Stimulated activated CD8-positive, alpha-beta memory T cell treated with anti-CD3 and anti-CD28 coated beads, Interleukin-7, amount 100 ng/mL, for 48 hours (primary cell): ENCODE measurements around the gene C6orf136.
"Not testable (repeated sequence)": the region's sequence is repeated elsewhere in the genome, so short reads cannot be mapped to it uniquely, and the experiment has no call there.

Experiments used
- DNase-seq, 2 donors: peaks; one replicate each; pipeline ENCODE4 v3.0.0-alpha.2; 2020; ENCODE audit warnings: low read depth in 1 of 2; ENCODE audit errors: extremely low read depth in 1 of 2

Gene C6orf136

DNA sequence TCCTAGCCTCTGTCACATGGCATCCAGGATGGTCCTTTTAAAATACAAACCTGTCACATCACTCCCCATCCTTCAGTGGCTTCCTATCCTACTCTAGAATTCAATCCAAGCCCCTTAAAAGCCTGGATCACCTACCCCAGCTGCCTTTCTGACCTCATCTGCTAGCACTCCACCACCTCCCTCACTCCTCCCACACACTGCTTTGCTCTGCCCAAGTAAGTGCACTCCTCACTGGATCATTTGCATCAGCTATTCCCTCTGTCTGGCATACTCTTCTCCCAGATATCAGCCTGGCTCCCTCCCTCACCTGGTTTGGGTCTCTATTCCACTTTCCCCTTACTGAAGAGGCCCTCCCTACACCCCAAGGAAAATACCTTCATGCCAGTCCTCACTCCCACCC is 10.5 kb downstream of the C6orf136 start:
- DNase-seq: no peak

DNA sequence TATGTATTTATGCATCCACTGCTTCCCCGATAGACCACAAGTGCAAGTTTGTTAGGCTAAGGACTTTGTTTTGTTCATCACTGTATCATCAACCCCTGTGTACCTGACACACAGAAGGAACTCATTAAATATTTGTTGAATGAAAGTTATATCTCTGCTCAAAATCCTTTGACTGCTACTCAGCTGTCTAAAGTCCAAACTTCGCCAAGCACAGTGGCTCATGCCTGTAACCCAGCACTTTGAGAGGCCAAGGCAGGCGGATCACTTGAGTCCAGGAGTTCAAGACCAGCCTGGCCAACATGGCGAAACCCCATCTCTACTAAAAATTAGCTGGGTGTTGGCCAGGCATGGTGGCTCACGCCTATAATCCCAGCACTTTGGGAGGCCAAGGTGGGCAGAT is 11.0 kb downstream of the C6orf136 start:
- DNase-seq: not testable (repeated sequence)

DNA sequence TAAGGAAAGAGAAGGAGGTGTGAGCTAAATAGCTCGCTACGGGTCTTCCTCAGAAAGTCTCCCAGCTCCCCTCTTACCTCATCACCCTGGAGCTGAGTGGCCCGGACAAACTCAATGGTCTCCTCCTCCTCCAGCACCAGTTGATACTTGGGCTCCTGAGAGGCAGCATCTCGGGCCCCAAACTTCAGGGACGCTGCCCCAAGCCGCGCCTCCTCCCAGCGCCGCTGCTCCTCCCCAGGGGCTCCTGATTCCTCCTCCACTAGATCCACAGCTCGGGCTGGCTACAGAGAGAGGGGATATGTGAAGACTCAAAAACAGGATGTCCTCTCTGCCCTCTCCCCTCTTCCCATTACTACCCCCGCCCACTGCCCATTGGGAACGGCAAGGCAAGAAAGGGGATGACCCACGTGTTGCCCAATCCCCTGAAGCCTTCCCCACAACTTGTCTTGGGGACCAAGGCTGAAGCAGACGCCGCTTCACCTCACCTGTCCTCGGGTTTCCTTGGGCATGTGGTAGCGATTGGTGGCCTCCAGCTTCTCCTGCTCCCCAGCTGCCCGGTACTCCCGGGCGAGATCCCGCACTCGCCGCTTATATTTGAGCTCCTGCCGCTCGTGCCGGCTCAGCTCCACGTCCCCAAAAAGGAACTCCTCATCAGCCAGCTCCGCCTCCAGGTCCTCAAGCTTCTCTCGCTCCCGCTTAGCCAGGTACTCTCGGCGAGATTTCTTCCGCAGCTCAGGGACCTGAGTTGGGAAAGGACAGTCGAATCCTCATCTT is 18.2 kb downstream of the C6orf136 start:
- no peak for DNase-seq

- DNase-seq: peak in 1 of 2 donors; percentile 72
Measured at GRCh38 chr6:30666300-30666699, 19.4 kb downstream of the C6orf136 start.

DNA sequence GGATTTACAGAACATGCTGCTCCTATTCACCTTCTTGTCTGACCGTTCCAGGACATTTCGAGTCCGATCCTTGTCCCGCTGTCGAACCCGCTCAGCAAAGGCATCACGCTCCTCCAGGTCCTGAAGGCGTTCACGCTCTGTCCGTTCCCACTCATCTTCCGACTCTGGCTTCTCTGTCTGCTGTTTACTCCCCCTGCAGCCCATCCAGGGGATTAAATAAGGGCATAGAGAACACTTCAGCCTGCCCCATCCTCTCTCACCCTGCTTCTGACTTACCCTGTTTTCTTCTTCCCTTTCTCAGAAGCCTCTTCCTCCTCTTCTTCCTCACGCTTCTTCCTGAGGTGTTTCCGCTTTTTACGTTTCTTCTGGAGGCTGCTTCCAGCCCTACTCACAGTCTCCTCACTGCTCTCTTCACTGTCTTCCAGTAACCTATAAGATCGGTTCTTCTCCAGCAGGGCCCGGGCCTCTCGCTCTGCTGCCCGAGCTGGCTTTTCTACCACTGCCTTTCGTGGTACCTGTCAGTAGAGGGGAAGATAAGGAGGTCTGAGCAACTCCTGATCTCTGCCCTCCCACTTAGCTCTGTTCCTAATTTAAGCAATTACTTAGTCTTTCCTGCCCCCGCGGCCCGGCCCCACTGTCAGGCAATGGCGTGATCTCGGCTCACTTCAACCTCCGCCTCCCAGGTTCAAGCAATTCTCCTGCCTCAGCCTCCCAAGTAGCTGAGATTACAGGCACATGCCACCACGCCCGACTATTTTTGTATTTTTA is 24.0 kb downstream of the C6orf136 start:
- DNase-seq: no peak

DNA sequence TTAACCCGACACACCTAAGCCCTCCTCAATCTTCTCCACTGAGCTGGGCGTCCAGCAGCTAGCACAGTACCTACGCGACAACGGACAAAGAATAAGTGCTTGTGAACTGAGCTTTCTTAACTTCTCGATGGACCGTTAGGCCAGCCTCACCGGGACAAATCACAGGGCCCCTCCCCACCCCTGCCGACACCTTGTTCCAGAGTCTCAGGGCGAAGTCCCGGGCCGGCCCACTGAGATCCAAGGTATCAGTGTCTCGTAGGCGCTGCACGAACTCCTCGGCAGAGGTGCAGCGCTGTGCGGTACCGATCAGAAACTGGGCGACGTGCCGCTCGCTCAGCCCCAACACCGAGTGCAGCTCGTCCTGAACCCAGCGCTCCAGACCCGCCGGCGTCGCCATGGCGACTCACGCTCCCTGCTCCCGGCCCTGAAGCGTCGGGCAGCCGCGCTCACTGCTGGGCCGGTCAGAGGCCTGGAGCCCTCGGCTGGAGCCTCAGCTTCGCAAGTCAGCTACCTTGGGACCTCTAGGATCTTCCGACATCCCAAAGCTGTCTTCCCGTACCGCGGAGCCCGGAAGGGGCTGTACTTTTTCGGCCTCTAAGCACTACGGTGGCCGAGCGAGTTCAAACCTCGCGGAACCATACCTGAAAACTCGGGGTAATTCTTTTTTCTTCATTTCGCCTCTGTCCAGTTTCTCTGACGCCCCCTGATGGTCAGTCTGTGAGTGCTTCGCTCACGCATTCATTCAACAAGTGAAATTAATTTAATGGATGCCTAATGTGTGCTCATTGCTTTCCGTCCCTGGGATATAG is 25.7 kb downstream of the C6orf136 start, which contains the start of gene DHX16:
Gene DHX16, minus strand, starts transcription at position 562 of the 809 bp plus-strand sequence. Its CDS starts 165 bp downstream, at position 397.
- peak; percentile 77 to 89 for DNase-seq

- DNase-seq: no peak
Measured at GRCh38 chr6:30676660-30677285, 29.8 kb downstream of the C6orf136 start.

DNA sequence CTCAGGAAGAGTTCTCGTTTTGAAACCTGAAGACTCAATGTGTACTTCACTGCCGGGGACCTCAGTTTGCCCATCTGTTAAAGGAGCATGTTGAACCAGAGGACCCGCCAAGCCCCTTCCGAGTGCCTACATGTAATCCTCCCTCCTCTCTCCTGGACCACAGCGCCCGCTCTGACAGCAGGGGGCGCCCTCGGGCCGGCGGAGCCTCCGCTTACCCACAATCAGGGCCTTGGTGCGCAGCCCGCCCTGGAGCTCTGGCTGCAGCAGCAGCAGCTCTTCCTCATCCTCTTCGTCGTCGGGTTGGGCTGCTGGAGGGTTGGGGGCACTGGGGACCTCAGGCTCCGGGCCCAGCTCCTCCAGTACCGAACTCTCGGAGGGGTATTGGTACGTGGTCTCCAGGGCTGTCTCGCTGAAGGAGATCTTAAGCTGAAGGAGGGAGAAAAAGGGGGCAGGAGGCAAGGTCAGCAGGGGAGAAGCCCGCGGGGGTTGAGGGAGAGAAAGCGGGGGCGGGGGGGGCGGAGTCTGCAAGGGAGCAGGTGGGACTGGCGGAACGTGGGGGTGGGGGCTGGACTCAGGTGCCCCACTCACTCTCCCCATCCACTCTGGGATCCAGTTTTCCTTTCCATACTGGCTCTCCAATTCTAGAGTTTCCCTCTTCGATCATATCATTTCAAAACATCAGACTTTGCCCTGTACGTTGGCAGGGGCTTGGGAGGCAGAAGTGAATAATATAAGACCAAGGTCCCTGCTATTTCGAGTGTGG is 32.2 kb downstream of the C6orf136 start:
- peak; percentile 78 to 85 for DNase-seq

GRCh38 chr6:30679765-30680535 is 33.0 kb downstream of the C6orf136 start:
- no peak for DNase-seq

GRCh38 chr6:30681766-30682142 is 34.8 kb downstream of the C6orf136 start:
- no peak for DNase-seq

GRCh38 chr6:30682143-30683117 is 35.5 kb downstream of the C6orf136 start:
- peak; percentile 83 to 85 for DNase-seq

- no peak for DNase-seq
Measured at GRCh38 chr6:30683183-30683979, 36.4 kb downstream of the C6orf136 start.

DNA sequence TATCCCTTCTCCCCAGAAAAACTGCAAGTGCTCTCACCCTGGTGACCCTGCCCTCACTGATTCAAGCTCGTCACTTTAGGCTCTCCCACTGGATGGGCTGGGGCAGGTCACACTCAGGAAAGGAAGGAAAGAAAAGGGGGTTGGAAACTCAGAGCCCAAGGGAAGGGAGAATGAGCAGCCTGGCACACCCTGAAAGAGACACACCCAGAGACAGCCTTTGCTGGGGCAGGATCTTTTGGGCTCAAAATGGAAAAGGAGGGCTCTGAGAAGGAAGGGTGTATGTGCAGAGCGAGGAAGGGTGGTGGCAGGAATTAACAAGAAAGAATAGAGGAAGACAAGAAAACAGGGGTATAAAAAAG is 37.0 kb downstream of the C6orf136 start:
- no peak for DNase-seq

GRCh38 chr6:30684386-30685156 is 37.6 kb downstream of the C6orf136 start:
- peak in 1 of 2 donors; percentile 48 for DNase-seq

DNA sequence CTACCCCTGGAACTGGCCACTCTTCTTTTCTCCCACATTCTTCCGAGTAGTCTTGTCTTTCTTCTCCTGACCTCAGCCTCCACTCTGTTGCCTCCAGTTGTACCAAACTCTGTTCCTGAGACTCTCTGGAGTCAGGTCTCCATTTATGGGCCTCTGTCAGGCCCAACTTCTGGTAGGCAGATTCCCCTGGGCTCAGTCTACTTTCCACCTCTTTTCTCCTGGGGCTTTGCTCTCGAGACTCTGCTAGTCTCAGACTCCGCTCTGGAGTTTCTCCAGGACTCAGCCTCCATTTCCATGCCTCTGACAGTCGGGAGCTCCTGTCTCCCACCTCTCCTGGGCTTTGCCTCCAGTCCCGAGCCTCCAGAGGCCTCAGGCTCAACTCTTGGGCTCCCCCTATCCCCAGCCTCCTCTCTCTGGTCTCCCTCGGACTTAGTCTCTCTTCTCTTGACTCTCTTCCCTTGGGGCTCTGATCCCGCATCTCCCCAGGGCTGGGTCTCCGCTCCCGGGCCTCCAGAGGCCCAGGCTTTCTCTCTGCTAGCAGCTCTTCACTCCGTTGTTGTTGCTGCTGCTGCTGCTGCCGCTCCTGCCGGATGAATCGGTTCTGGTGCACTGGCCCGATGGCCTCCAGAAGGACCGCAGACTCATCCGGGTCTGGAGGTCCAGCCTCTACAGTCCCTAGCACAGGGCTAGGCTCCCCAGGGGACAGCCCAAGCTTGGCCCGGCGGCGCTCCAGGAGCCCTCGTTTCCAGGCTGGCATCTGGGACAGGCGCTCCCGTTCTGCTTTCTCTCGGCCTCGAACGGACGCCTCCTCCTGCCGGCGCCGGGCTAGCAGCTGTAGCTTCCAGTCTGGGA is 38.5 kb downstream of the C6orf136 start:
- no peak for DNase-seq
